ENCODE measurements around the gene CYP4V2. TPM values are rescaled to one million over a fixed set of nuclear protein-coding genes. Genes with fewer than 3 reads are reported as not detected.
A peak's percentile ranks its signal among the peaks of the same experiment; 100 is the strongest.
"Not testable (repeated sequence)": the region's sequence is repeated elsewhere in the genome, so short reads cannot be mapped to it uniquely, and the experiment has no call there.

The CYP4V2 gene
- total RNA-seq, 1 donor from 2014 or later, result 14.3 TPM

GRCh38 chr4:186228514-186228894 lies 37.1 kb downstream of the CYP4V2 start:
- H3K27me3 ChIP-seq, result no peaks in the 10 kb centered on the region
- H3K27ac ChIP-seq, result no peak overlapping the region
- H3K9me3 ChIP-seq, result peaks cover 3 to 15% of the 10 kb centered on the region in 2 donors
- DNase-seq (ENCODE audit: low spot score in 2 of 2), result no peak
- intact Hi-C loops (cut with DNase I), result no loop called here
- H3K4me3 ChIP-seq, result peak overlapping the region; percentile 11 to 33
- H3K36me3 ChIP-seq, result no peaks in the 10 kb centered on the region
- no peak for TF ChIP-seq CTCF (IDR thresholded peaks at IDR 0.05)
- no peaks in the 10 kb centered on the region for H3K4me1 ChIP-seq

- DNase-seq (ENCODE audit: low spot score in 2 of 2), result no peak
- H3K4me1 ChIP-seq, result no peaks in the 10 kb centered on the region
- no peaks in the 10 kb centered on the region for H3K9me3 ChIP-seq
- H3K36me3 ChIP-seq, result no peaks in the 10 kb centered on the region
- TF ChIP-seq CTCF (IDR thresholded peaks at IDR 0.05), result no peak
- intact Hi-C loops (cut with DNase I), result no loop called here
- H3K27ac ChIP-seq, result no peak overlapping the region
- H3K27me3 ChIP-seq, result no peaks in the 10 kb centered on the region
- no peak overlapping the region for H3K4me3 ChIP-seq
These were observed 43.0 kb downstream of the CYP4V2 start for GRCh38 chr4:186234367-186234766.

- intact Hi-C loops (cut with DNase I), result no loop called here
- DNase-seq (ENCODE audit: low spot score in 2 of 2), result no peak
- Histone ChIP-seq H3K4me3 (no peak overlapping the region), H3K27me3 (no peaks in the 10 kb centered on the region), H3K36me3 (no peaks in the 10 kb centered on the region), H3K27ac (no peak overlapping the region), H3K4me1 (no peaks in the 10 kb centered on the region), H3K9me3 (no peaks in the 10 kb centered on the region)
- no peak for TF ChIP-seq CTCF (IDR thresholded peaks at IDR 0.05)
These were observed 44.8 kb downstream of the CYP4V2 start for GRCh38 chr4:186236126-186236525.

GRCh38 chr4:186240452-186240847 lies 49.1 kb downstream of the CYP4V2 start:
- Histone ChIP-seq H3K4me3 (no peak overlapping the region), H3K27ac (no peak overlapping the region), H3K36me3 (no peaks in the 10 kb centered on the region), H3K27me3 (no peaks in the 10 kb centered on the region), H3K4me1 (no peaks in the 10 kb centered on the region), H3K9me3 (no peaks in the 10 kb centered on the region)
- intact Hi-C loops (cut with DNase I), result no loop called here
- TF ChIP-seq CTCF (IDR thresholded peaks at IDR 0.05), result no peak
- DNase-seq (ENCODE audit: low spot score in 2 of 2), result no peak

- DNase-seq (ENCODE audit: low spot score in 2 of 2), result no peak
- Histone ChIP-seq H3K9me3 (no peaks in the 10 kb centered on the region), H3K27me3 (no peaks in the 10 kb centered on the region), H3K36me3 (no peaks in the 10 kb centered on the region), H3K4me3 (no peak overlapping the region), H3K27ac (no peak overlapping the region), H3K4me1 (no peaks in the 10 kb centered on the region)
- TF ChIP-seq CTCF (IDR thresholded peaks at IDR 0.05), result no peak
- intact Hi-C loops (cut with DNase I), result no loop called here
These were observed 49.6 kb downstream of the CYP4V2 start for GRCh38 chr4:186240848-186241491.

GRCh38 chr4:186241616-186242015 lies 50.2 kb downstream of the CYP4V2 start:
- no peaks in the 10 kb centered on the region for H3K27me3 ChIP-seq
- no peaks in the 10 kb centered on the region for H3K4me1 ChIP-seq
- H3K9me3 ChIP-seq, result no peaks in the 10 kb centered on the region
- no peaks in the 10 kb centered on the region for H3K36me3 ChIP-seq
- no peak overlapping the region for H3K27ac ChIP-seq
- TF ChIP-seq CTCF (IDR thresholded peaks at IDR 0.05), result no peak
- no peak overlapping the region for H3K4me3 ChIP-seq
- DNase-seq (ENCODE audit: low spot score in 2 of 2), result no peak
- intact Hi-C loops (cut with DNase I), result no loop called here

GRCh38 chr4:186242031-186242430 lies 50.7 kb downstream of the CYP4V2 start:
- H3K36me3 ChIP-seq; H3K27me3 ChIP-seq; H3K9me3 ChIP-seq; intact Hi-C loops (cut with DNase I); H3K4me3 ChIP-seq; H3K4me1 ChIP-seq; DNase-seq (ENCODE audit: low spot score in 2 of 2); H3K27ac ChIP-seq: not testable (repeated sequence)
